NT2/D1 (cell line): Measurements from ENCODE around the gene GRIN1.
A peak's percentile ranks its signal among the peaks of the same experiment; 100 is the strongest.

Source experiments
- DNase-seq: peaks from one replicate; pipeline ENCODE4 v3.0.0-alpha.2; 2011; ENCODE audit warnings: low read depth, low spot score
- H3K27me3 ChIP-seq: 2 replicates; pipeline ENCODE4 v1.6.0; 2011; ENCODE audit warnings: mild to moderate bottlenecking; ENCODE audit not compliant: insufficient read length, insufficient read depth
- H3K36me3 ChIP-seq: 2 replicates; pipeline ENCODE4 v1.6.1; 2011; ENCODE audit warnings: mild to moderate bottlenecking, low read length, mixed read lengths; ENCODE audit not compliant: insufficient read depth, insufficient read length
- H3K4me1 ChIP-seq: 2 replicates; pipeline ENCODE4 v1.5.1; 2011; ENCODE audit not compliant: insufficient read depth, insufficient read length
- H3K4me3 ChIP-seq: 2 replicates; pipeline ENCODE4 v1.5.1; 2011; ENCODE audit warnings: low read depth; ENCODE audit not compliant: insufficient read length
- H3K9ac ChIP-seq: 2 replicates; pipeline ENCODE4 v1.6.0; 2011; ENCODE audit warnings: low read depth; ENCODE audit not compliant: insufficient read length
- H3K9me3 ChIP-seq: 2 replicates; pipeline ENCODE4 v1.5.1; 2011; ENCODE audit warnings: mild to moderate bottlenecking, low read length; ENCODE audit not compliant: insufficient read depth
- SUZ12 ChIP-seq: IDR thresholded peaks from 2 replicates; pipeline ENCODE4 v1.6.1; 2011; ENCODE audit not compliant: insufficient read length, insufficient read depth; ENCODE audit errors: extremely low read depth
- YY1 ChIP-seq: IDR thresholded peaks from 2 replicates; pipeline ENCODE4 v1.6.1; 2011; ENCODE audit not compliant: insufficient read length, insufficient read depth
- ZNF274 ChIP-seq: IDR thresholded peaks from 2 replicates; pipeline ENCODE4 v1.6.1; 2011; ENCODE audit warnings: mild to moderate bottlenecking, low read depth, low read length

GRIN1 gene

DNA sequence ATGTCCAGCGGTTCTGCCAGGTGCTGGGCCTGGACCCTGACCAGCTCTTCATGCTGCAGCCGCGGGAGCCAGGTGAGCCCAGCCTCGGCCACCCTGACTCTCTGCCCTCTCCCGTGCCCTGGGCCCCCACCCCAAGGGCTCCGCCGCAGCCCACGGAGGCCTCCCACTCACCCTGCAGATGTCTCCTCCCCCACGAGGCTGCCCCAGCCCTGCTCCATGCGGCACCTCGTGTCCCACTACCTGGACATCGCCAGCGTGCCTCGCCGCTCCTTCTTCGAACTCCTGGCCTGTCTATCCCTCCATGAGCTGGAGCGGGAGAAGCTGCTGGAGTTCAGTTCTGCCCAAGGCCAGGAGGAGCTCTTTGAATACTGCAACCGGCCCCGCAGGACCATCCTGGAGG is 75.7 kb downstream of the GRIN1 start:
- no peaks in the 10 kb centered on the region for H3K27me3 ChIP-seq
- no peak for DNase-seq
- no peak for TF ChIP-seq SUZ12
- no peak for TF ChIP-seq YY1
- TF ChIP-seq ZNF274: no peak
- no peak overlapping the region for H3K9ac ChIP-seq
- peaks cover 94% of the 10 kb centered on the region for H3K36me3 ChIP-seq
- peaks cover 18% of the 10 kb centered on the region for H3K4me1 ChIP-seq
- H3K4me3 ChIP-seq: no peak overlapping the region
- no peaks in the 10 kb centered on the region for H3K9me3 ChIP-seq

DNA sequence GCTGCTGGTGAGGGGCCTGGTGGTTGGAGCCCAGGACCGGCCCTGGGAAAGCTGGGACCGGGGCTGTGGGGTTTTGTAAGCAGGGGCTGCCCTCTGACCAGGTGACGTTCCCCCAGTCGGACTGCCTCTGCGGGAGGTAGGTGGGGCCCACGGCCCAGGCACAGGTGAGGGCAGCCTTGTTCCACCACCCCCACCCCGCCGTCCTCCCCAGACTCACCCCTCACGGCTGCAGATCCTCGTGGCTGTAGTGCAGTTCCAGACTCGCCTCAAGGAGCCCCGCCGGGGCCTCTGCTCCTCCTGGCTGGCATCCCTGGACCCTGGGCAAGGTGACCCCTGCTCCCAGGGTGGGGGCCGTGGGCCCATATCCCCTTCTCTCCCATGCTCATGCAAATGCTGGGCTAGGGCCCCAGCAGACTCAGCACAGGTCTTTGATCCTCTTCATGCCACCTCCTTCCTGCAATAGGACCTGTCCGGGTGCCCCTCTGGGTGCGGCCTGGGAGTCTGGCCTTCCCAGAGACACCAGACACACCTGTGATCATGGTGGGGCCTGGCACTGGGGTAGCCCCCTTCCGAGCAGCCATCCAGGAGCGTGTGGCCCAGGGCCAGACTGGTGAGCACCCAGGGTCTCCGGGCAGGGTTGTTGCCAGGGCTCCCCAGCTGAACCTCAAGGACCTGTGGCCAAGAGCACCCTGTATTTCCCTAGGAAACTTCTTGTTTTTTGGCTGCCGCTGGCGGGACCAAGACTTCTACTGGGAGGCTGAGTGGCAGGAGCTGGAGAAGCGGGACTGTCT is 76.4 kb downstream of the GRIN1 start:
- Histone ChIP-seq H3K4me3 (no peak overlapping the region), H3K27me3 (no peaks in the 10 kb centered on the region), H3K4me1 (peaks cover 19% of the 10 kb centered on the region), H3K9ac (no peak overlapping the region), H3K36me3 (peaks cover 89% of the 10 kb centered on the region), H3K9me3 (no peaks in the 10 kb centered on the region)
- no peak for DNase-seq
- no peak for TF ChIP-seq YY1

DNA sequence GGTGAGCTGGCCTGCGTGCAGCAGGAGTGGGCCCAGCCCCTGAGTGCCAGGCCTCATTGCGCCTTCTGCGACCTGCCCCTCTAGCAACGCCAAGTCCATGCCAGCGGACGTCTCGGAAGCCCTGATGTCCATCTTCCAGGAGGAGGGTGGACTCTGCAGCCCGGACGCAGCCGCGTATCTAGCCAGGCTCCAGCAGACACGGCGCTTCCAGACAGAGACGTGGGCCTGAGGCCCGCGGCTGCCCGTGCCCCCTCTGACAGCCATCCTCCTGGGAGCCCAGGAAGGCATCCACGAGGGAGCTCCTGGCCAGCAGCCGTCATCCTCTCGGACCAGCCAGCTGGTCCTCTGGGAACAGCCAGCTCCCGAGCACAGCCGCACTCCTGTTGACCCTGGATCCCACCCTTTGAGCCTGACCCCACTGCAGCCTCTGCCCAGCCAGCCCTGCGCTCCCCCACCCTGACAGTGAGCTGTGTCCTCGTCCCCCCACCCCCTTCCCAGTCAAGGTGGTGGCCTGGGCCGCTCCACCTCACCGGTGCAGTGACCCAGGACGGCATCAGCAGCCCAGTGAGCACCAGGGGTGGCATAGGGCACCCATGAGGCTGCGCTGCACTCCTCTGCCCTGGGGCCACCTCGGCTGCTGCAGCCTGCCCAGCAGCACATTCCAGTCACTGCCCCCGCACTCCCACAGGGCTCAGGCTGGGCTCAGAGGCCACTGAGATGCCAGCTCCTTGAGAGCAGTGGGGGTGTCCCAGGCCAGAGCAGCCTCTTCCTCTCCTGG is 77.4 kb downstream of the GRIN1 start:
- no peak for TF ChIP-seq SUZ12
- no peak for TF ChIP-seq ZNF274
- no peak for TF ChIP-seq YY1
- H3K4me1 ChIP-seq: peaks cover 21% of the 10 kb centered on the region

DNA sequence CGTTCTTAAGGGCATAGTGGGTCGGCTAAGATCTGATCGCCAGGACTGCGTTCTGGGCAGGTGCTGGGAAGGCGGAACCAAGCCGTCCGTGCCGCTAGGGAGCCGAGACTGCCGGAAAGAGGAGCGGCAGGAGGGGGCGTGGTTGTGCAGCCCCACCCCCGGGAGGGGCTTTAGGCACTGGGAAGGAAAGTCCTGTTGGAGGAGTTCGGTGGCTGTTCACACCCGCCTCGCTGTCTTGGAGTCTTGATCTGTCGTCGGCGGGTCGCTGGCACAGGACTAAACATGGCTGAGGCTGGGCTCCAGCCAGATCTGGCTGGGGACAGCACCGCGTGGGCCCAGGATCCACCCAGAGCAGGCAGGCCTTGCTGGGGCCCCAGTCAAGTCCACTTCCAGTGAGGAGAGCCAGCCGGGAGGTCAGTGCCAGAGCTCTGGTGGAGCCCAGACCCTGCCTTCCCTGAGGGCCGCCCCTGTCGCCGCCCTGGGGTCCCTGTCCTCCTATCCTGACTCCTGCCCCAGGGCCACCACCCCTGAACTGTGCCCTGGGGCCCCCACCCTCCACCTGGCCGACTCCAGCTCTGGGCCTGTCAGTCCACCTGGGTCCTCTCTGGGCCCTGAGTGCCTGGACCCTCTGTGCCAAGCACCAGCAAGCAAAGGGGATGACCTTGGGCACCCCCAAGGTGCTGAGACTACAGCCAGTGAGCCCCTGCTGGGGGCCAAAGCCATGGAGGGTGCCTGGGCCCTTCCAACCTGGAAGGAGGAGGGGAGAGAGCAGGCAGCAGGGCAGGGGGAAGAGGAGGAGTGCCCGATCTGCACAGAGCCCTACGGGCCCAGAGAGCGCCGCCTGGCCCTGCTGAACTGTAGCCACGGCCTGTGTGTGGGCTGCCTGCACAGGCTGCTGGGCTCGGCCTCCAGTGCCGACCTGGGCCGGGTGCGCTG is 78.6 kb downstream of the GRIN1 start:
- TF ChIP-seq ZNF274 (no peak), YY1 (no peak), SUZ12 (no peak)
- peaks cover 17% of the 10 kb centered on the region for H3K4me1 ChIP-seq
- no peak for DNase-seq
- H3K9me3 ChIP-seq: no peaks in the 10 kb centered on the region
- H3K36me3 ChIP-seq: peaks cover 71% of the 10 kb centered on the region
- H3K27me3 ChIP-seq: peaks cover 7% of the 10 kb centered on the region
- H3K4me3 ChIP-seq: no peak overlapping the region
- peak overlapping the region; percentile 21 for H3K9ac ChIP-seq

More for the DNA sequence above, 77.4 kb downstream of the GRIN1 start:
- H3K9ac ChIP-seq: no peak overlapping the region
- H3K36me3 ChIP-seq: peaks cover 82% of the 10 kb centered on the region
- no peak overlapping the region for H3K4me3 ChIP-seq
- H3K9me3 ChIP-seq: no peaks in the 10 kb centered on the region
- DNase-seq: no peak
- no peaks in the 10 kb centered on the region for H3K27me3 ChIP-seq

DNA sequence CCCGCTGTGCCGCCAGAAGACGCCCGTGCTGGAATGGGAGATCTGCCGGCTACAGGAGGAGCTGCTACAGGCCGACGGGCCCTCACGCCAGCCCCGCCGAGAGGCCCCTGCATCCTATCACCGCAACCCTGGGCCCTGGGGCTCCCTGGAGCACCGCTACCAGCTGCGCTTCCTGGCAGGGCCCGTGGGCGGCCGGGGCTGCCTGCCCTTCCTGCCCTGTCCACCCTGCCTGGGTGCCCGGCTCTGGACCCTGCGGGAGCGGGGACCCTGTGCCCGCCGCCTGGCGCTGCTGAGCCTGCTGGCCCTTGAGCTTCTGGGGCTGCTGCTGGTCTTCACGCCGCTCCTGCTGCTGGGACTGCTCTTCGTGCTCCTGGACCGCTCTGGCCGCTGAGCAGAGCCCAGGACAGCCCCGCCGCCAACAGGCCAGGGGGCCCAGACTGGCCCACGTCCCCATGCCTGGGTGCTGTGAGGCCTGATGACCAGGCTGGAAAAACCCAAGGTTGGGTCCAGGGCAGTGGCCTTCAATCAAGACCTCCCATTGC is 79.3 kb downstream of the GRIN1 start:
- Histone ChIP-seq H3K4me1 (peaks cover 21% of the 10 kb centered on the region), H3K9ac (no peak overlapping the region), H3K9me3 (no peaks in the 10 kb centered on the region), H3K27me3 (peaks cover 13% of the 10 kb centered on the region), H3K36me3 (peaks cover 63% of the 10 kb centered on the region), H3K4me3 (no peak overlapping the region)
- TF ChIP-seq YY1: no peak
- no peak for TF ChIP-seq ZNF274
- TF ChIP-seq SUZ12: no peak
- DNase-seq: no peak
